H1 (cell line): ENCODE measurements around the gene MKLN1. TPM values are rescaled to one million over a fixed set of nuclear protein-coding genes. Genes with fewer than 3 reads are reported as not detected.

Source experiments
- CHD7 ChIP-seq: fragments of 300-600 bp; sonication (generic); IDR thresholded peaks from 2 replicates; pipeline ENCODE4 v1.7.1; 2012; ENCODE audit warnings: low read length, moderate library complexity, mild to moderate bottlenecking, inconsistent platforms; ENCODE audit not compliant: insufficient replicate concordance
- RNF2 ChIP-seq: fragments of 200-900, 300-1000 bp; sonication (generic); IDR thresholded peaks from 2 replicates; pipeline ENCODE4 v1.7.1; 2016; ENCODE audit warnings: borderline replicate concordance, low read depth, mild to moderate bottlenecking, antibody characterized with exemption, low read length; ENCODE audit not compliant: poor library complexity, severe bottlenecking; ENCODE audit errors: missing control alignments
- polyA plus RNA-seq, 7 experiments: library from polyadenylated mRNA; depleted of rRNA in 3 of 7; stranded (reverse) in 5 of 7; unstranded in 2 of 7; fragments of >200 nt in 5 of 7; fragments of 200-250 nt in 2 of 7; gene quantifications; 1 replicate in 5 of 7; 2 replicates in 1 of 7; 4 replicates in 1 of 7; pipeline versions ENCODE4 v1.2.1 to v1.2.3, GENCODE V29; 2011 to 2013; ENCODE audit warnings: missing spikeins in 2 of 7, mixed read lengths in 2 of 7
- total RNA-seq: library from RNA; stranded (reverse); fragmentation: NEBNext Ultra II Directional; extraction: Animal tissue kit (Norgen Biotek cat#: 25700); gene quantifications from 2 replicates; pipeline ENCODE4 v1.2.1, GENCODE V29; 2021

Gene MKLN1
- total and polyA plus RNA-seq, 2 of the 8 experiments (the other 6 are each of a cell fraction or from before 2014, with no cell fraction given), result 22.3 to 50.9 TPM

- no peak for TF ChIP-seq RNF2
- no peak for TF ChIP-seq CHD7
Observed at GRCh38 chr7:131424219-131424822, 96.6 kb downstream of the MKLN1 start (continued).
